NCI-H1694 treated with DMSO at 0.1 percent for 48 hours (cell line): ENCODE measurements around the gene MUC20.
"Not testable (repeated sequence)": the region's sequence is repeated elsewhere in the genome, so short reads cannot be mapped to it uniquely, and the experiment has no call there.

ENCODE experiments used
- DNase-seq: peaks from one replicate; lab custom pipeline; 2025; lab: John Stamatoyannopoulos, UW

The MUC20 gene

DNA sequence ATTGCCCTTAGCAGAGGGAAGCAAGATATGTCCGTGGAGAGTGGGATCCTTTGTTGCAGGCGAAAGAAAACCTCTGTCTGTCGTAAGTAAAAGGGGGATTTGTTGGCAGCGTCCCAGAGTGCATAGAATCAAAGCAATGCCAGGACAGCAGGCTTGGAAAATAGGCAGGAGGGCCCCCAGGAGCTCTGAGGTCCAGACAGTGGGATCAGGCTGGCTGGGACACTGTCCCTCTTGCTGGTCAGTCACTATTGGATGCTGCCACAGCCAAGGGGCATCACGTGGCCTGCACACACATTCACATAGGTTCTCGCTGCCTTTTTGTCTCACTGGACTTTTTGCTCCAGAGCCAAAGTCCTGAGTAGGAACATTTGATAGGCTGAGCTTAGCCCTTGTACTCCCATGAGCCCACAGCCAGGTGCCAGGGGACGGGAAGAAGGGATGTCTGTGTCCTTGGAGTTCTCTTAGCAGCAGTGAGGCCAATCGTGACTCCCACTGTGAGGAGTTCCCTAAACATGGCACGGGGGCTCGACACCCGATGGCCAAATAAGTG lies 10.7 kb downstream of the MUC20 start:
- DNase-seq, result no peak

DNA sequence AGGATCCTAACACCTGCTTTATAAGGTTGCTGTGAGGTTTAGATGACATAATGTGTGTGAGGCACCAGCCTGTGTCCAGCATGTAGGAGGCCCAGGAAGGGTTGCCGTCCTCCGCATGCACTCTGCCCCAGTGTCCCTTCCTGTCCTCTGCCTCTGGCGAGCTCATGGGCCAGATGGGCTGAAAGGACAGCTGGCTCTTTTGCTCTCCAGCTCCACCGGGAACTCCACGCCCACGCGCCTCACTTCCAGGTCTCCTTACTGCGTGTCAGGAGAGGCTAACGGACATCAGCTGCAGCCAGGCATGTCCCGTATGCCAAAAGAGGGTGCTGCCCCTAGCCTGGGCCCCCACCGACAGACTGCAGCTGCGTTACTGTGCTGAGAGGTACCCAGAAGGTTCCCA lies 12.2 kb downstream of the MUC20 start:
- no peak for DNase-seq

DNA sequence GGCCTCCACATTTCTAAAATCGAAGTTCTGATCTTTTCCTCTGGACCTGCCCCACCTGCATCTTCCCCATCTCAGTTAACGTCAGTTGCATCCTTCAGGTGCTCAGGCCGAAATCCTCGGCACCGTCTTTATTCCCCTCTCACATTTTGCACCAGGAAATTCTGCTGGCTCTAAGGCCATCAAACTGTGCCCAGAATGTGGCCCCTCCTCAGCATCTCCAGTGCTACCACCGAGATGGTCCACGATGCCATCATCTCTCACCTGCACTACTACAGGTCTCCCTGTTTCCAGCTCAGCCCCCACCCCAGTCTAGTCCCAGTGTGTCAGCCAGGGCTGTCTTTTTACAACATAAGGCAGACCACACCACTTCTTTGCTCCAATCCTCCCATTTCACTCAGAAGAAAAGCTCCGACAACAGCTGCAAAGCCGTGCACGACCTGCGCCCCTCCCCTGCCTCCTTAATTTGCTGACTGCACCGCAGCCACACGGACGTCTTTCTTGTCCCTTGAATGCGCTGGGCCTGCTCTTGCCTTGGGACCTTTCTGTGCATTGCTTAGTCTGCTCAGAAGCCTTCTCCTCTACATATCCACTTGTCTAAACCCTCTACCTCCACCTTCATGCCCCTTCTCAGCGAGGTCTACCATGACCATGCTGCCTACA lies 14.4 kb downstream of the MUC20 start:
- no peak for DNase-seq

DNA sequence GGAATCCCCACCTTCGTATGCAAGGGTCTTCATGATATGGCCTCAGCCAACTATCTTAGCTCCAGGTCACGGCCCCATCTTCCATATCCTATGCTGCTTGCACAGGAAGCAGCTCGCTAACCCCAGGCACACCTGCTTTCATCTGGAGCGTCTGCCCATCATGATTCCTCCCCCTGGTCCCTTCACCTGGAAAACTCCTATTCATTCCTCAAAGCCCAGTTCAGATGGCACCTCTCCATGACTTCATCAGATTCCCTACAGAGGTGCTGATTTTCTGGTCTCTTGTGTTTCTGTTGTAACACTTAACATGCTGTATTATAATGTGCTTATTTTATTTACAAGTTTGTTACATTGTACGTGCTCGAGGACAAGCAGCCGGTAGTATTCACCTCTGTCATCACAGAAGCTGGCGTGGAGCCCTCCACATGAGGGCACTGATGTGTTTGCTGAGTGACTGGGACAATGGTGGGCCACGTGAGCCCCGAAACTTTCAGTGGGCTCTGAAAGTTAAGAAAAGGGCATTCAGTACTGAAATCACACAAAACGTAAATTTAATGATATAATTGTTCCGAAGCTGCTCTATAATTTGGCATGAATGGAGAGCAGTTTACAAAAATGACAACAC lies 16.2 kb downstream of the MUC20 start:
- no peak for DNase-seq

DNA sequence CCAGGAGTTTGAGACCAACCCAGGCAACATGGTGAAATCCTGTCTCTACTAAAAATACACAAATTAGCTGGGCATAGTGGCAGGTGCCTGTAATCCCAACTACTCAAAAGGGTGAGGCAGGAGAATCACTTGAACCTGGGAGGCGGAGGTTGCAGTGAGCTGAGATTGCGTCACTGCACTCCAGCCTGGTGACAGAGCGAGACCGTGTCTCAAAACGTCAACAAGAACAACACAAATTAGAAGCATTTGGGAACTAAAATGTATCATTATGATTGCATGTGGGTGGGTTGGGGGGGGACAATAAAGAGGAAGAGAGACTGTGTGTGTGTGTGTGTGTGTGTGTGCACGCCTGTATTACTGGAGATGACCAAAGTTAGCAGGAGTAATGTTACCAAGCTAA lies 17.0 kb downstream of the MUC20 start:
- DNase-seq, result not testable (repeated sequence)

DNA sequence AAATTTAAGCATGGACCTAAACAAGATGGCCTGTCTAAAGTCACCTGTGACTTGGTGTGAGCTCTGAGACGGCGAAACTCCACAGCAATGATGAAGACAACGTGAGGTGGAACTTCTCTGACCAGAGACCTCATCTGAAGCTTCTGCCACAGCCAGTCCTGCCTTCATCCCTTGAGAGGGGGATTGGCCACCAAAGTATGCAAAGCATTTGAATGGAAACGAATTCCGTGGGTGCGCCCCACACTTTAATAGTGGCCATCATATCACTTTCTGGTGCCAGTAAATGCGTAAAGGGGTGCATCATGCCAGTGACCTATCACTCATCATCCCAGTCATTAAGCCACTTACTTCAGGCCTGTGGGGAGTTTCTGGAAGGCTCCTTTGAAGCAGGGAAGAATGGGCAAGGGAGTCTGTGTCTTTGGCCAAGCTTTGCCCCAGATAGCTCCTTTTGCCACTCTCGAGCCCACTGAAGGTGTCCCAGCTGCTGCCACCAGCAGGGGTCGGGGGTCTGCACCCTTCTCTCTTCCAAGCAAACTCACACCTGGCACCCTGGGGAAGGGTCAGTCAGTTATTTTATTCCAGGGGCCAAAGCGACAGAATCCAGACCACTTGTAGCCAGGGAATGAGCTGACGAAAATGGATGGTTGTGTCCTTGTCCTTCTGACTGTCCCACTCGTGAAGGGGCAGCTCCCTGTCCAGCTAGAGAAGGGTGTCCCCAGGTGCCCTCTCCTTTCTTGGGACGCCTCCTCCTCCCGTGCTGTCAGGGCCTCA lies 17.7 kb downstream of the MUC20 start:
- DNase-seq, result no peak

DNA sequence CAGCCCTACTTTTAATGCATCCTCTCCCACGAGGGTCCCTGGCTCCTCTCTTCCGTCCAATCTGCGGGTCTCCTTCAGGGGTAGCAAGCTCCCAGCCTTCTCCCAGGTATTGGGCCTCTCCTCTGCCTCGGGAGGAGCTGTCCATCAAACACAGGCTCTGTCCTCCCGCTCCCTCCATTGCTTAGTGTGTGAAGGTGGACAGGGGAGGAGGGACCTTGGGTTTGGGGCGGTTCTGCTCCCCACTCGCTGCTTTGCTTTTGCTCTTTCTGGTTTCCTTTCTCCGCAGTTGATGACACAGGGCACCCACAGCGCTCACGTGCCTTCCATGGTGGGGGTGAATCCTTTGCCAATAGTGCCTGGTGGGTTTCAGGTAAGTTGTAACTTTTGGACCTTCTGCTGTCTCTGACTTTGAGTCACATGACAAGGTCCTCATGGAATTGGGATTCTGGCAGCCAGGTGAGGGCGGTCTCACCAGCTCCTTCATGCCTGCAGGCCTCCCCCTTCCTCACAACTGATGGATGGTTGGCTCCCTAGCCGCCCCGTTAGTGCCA lies 18.9 kb downstream of the MUC20 start:
- no peak for DNase-seq

DNA sequence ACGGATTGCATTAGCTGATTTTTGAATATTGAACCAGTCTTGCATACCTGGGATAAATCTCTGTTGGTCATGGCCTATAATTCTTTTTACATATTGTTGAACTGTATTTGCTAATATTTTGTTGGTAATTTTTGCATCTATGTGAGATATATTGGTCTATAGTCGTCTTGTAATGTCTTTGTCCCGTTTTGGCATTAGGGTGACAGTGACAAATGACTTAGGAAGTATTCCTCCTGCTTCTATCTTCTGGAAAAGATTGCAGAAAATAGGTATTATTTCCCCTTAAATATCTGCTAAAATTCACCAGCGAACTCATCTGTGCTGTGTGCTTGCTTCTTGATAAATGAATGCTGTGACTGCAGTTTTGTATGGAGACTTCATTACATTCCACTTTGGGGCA lies 23.7 kb downstream of the MUC20 start:
- no peak for DNase-seq

DNA sequence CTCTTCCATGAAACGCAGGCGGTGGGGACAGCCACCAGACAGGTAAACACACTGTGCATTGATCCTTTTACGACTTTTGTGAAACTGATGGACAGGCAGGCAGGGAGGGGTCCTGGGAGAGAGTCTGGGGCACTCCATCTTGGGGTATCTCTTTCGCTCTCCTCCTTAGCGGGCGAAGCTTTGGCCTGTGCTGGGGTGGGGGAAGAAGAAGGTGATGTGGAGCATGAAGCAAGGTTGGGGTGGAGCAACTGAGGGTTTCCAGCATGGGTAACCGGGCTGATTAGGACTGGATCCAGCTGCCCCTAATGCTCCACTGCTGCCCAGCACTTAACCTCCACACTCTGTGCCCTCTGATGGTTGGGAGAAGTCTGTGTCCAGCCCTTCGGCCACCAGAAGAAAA lies 25.6 kb downstream of the MUC20 start:
- DNase-seq, result no peak

DNA sequence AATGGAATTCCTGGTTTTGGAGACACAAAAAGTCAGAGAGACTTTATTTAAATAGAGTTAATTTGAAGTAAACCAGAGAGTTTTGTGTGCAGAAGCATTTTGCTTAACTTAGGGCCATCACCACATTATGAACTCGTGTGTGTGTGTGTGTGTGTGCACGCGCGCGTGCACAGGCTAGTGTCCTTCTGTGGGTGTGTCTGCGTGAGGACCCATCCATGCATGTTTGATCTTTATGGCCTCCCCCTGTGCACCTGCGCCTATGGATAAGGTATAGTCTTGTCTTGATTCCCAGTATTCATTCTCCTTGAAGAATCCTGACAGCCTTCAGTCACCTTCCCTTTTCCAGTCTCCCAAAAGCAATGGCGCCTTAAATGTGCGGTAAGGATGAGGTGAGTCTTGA lies 26.0 kb downstream of the MUC20 start:
- DNase-seq, result no peak

DNA sequence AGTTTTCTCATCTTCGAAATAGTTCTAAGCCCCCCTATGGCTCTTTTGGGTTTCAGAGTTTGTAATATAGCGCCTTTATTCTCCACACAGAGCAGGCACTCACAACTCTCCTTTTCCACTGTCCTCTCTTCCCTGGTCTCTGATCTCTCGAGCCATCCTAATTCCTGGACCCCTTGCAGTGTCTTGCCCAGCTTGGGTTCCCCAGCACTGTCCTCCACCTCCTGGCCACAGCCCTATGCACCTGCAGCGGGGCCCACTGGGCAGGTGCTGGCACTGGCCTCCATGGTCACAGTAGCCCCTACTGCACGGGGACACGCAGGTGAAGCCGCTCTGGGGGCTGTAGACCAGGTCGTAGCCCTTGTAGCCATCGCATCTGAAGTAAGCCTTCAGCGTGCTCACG lies 27.9 kb downstream of the MUC20 start:
- no peak for DNase-seq

DNA sequence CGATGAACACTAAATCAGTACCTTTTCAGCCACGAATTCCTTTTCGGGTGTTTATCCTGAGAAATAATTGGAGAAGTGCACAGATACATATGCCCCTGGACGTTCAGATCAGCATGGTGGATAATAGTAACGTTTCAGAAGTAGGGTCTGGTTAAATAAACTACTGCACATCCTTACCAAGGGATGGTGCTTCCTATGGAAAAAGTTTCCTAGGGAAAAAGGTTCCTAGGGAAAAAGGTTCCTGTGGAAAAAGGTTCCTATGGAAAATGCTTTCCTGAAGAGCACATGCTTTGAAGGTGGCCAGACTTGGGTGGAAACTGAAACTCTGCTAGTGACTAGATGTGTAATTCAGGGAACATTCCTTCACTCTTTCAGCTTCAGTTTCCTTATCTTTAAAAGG lies 28.3 kb downstream of the MUC20 start:
- DNase-seq, result not testable (repeated sequence)

DNA sequence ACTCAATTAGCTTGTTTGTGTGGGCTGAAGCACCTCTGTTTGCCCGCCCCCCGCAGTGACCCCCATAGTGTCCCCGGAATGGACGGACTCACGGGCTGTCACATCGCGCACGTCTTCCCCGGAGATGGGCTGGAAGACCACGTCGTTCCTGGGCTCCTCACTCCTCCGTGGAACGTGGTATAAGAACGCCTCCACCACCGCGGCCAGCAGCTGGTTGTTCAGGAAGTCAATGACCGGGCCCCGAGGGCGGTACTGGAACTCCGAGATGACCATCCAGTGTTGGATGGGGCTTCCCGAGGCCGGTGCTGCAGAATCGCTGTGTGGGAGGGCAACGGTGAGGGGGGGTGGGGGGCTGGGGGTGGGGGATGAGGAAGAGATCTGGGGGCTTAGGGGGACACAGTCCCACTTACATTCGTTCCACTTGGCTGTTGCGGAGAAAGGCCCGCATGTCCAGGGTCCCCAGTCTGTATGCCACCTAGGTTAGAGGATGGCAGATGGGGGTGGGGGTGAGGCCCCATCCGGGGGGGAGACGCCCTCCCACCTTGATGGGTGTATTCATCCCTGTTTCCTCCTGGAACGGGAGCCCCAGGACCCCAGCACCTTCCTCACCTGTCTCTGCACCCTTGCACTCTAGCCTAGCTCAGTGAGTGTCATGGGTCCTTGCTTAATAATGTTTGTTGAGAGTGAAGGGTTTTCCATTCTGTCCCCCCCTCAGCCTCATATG lies 30.2 kb downstream of the MUC20 start:
- no peak for DNase-seq

DNA sequence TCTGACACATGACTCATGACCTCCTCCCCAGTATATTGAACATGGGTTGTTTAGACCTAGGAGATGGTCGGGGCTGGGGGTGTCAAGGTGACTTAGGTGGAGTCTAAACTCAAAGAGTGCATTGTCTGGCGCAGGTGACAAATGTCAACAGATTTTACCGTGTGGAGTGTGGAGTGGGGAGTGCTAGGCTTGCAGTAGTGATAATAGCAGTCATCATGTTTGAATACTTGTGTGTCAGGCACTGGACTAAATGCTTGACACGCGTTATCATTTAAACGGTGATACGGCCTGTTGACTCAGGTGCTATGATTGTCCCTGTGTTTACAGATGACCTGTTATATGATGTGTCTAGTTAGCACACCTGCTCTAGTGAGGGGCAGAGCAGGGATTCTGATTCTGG lies 30.8 kb downstream of the MUC20 start:
- DNase-seq, result no peak

DNA sequence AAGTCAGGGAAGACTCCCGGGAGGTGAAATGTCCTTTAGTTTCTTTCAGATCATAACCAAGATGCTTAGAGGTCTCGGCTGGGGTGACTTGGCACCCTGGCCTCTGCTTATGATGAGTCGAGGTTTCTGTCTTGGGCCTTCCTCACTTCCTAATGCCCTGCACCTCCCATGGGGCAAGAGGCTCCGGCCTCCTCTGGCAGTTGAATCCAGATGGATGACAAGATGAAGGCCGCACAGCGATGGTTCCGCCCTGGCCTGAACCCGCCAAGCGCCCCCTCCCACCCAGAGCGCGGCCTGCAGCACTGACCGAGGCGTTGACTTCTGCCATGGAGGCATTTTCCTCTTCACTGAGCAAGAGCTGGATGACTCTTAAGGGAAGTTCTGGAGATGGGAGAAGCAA lies 31.3 kb downstream of the MUC20 start:
- no peak for DNase-seq

DNA sequence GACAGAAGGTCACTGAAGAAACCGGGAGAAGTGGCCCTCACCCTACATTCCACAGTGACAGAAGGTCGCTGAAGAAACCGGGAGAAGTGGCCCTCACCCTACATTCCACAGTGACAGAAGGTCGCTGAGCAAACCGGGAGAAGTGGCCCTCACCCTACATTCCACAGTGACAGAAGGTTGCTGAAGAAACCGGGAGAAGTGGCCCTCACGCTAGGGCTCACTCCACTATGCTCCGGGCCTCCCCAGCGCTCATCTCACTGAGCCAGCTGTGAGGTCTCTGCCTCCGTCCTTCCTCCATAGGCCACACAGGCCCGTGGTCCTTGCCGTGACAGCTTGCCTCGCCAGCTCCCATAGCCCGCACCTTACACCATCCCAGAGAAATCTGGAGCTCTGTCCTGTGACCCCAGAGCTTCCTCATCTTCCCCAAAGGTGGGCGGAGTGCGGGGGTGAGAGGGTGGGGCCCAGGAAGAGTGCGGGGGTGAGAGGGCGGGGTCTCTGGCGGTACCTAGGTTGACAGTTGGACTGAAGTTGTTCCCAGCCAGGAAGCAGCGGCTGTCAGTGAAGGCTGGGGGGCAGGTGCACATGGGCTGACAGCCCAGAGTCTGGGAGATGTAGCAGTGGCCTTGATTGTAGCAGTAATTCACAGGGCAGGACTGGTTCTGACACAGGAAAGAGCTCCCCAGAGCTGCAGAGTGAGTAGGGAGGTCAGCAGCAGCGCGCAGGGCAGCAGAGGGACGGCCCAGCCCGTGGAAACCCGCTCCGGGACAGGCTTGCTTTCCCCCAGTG lies 32.0 kb downstream of the MUC20 start:
- peak; percentile 16 for DNase-seq

DNA sequence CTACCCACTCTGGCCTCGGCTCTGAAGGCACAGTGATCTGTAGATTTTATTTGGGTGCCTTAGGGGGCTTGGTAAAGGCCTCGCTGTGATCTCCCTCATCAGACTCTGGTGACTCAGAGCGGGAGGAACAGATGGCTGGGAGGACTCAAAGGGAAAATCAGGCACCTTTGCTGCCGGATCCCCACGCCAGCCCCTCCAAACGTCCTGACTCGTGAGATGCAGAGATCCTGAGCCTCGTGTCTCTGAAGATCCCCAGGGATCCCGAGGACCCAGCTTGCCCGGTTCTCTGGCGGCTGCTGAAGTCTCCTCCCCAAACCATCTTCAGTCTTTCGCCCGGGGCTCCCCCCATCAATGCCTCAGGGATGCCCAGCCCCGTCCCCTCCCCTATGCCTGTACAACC lies 32.8 kb downstream of the MUC20 start:
- peak; percentile 64 for DNase-seq

DNA sequence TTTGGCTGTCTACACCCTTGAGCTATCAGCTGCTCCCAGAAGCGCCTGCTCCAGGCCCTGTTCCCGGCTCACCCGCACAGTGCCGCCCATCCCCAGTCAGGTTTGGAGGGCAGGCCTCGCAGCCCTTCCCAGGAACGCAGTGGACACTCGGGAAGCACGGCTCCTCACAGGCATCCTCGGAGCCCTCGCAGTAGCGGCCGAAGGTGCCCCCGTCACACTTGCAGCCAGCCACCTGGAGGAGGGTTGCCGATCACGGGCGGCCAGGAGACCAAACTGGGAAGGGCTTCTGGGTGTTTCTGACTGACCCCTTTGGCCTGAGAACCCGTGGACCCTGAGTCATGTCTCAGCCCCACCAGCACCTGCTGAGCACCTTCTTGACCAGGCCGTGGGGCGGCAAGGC lies 33.4 kb downstream of the MUC20 start:
- DNase-seq, result no peak

DNA sequence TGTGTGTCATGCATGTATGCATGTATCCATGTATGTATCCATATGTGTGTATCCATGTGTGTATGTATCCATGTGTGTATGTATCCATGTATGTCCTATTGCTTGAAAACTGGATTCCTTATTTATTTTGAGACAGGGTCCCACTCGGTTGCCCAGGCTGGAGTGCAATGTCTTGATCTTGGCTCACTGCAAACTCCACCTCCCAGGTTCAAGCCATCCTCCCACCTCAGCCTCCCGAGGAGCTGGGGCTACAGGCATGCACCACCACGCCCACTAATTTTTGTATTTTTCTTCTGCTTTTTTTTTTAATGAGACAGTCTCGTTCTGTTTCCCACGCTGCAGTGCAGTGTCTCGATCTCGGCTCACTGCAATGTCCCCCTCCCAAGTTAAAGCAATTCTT lies 34.1 kb downstream of the MUC20 start:
- no peak for DNase-seq

DNA sequence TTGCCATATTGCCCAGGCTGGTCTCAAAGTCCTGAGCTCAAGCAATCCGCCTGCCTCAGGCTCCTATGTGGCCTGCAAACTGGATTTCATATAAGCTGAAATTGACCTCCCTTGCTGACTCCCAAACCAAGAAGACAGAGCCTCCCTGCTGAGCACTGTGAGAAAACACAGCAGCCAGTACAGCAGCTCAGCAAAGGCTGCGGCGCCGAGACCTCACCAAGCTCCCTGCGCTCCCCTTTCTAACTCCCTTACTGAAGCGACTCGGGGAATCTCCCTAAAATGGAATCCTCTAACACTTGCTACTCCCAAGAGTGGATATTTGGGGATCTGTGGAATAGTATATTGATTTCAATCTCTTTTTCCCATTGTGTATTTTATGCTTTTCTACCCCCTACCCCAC lies 34.6 kb downstream of the MUC20 start:
- DNase-seq, result no peak
